ENCODE measurements around the gene RYR2. TPM values are rescaled to one million over a fixed set of nuclear protein-coding genes. Genes with fewer than 3 reads are reported as not detected.

Gene RYR2
- total RNA-seq, 4 donors from 2014 or later = 1.2 to 7.0 (median 2.5) TPM

- WGBS, 2 donors (ENCODE audit: low coverage in 1 of 2) = 69% methylated on average over 2 of the region's 2 CpGs; no CpG with 5 or more reads in 1 of the 2 donors
- intact Hi-C loops (cut with DNase I; ENCODE audit: low total_unique reads) = no loop called here
- TF ChIP-seq POLR2AphosphoS5 (IDR thresholded peaks at IDR 0.05) (no peak), CTCF (IDR thresholded peaks at IDR 0.05) (no peak), POLR2A (IDR thresholded peaks at IDR 0.05) (no peak), EP300 (IDR thresholded peaks at IDR 0.05; ENCODE audit: low read depth) (no peak)
Observed at GRCh38 chr1:237394281-237394680, 352.3 kb downstream of the RYR2 start.

GRCh38 chr1:237396426-237396825 is 354.4 kb downstream of the RYR2 start:
- intact Hi-C loops (cut with DNase I; ENCODE audit: low total_unique reads) = no loop called here
- WGBS, 2 donors (ENCODE audit: low coverage in 1 of 2) = 25 to 35% methylated on average over 1 of the region's 1 CpG
- H3K4me3 ChIP-seq = no peak overlapping the region
- no peak for TF ChIP-seq EP300 (IDR thresholded peaks at IDR 0.05; ENCODE audit: low read depth)
- no peak for TF ChIP-seq CTCF (IDR thresholded peaks at IDR 0.05)
- no peak for TF ChIP-seq POLR2A (IDR thresholded peaks at IDR 0.05)
- TF ChIP-seq POLR2AphosphoS5 (IDR thresholded peaks at IDR 0.05) = no peak
- H3K36me3 ChIP-seq = no peaks in the 10 kb centered on the region
- in situ Hi-C loops (cut with MboI; ENCODE audit: low pct_ligation_motif_present in 1 of 4, low pct_unique_long_range_greater_than_20kb in 1 of 4, low sequenced_read_pairs in 3 of 4) = loop anchor here in 3 of 4 donors (25.0 kb wide), 1 partner anchor 634 kb away; no protein-coding TSS in a partner anchor
- no peaks in the 10 kb centered on the region for H3K27me3 ChIP-seq
- no peaks in the 10 kb centered on the region for H3K9me3 ChIP-seq
- H3K4me1 ChIP-seq = no peaks in the 10 kb centered on the region
- DNase-seq = no peak
- H3K27ac ChIP-seq = no peak overlapping the region

More at GRCh38 chr1:237394281-237394680, 352.3 kb downstream of the RYR2 start:
- no peaks in the 10 kb centered on the region for H3K36me3 ChIP-seq
- in situ Hi-C loops (cut with MboI; ENCODE audit: low pct_ligation_motif_present in 1 of 4, low pct_unique_long_range_greater_than_20kb in 1 of 4, low sequenced_read_pairs in 3 of 4) = loop anchor here in 3 of 4 donors (25.0 kb wide), 1 partner anchor 632 kb away; no protein-coding TSS in a partner anchor
- H3K27me3 ChIP-seq = no peaks in the 10 kb centered on the region
- no peaks in the 10 kb centered on the region for H3K4me1 ChIP-seq
- no peaks in the 10 kb centered on the region for H3K9me3 ChIP-seq
- no peak overlapping the region for H3K4me3 ChIP-seq
- no peak for DNase-seq
- H3K27ac ChIP-seq = no peak overlapping the region

- Histone ChIP-seq H3K27me3 (no peaks in the 10 kb centered on the region), H3K36me3 (no peaks in the 10 kb centered on the region), H3K27ac (no peak overlapping the region), H3K4me1 (no peaks in the 10 kb centered on the region), H3K4me3 (no peak overlapping the region), H3K9me3 (no peaks in the 10 kb centered on the region)
- in situ Hi-C loops (cut with MboI; ENCODE audit: low pct_ligation_motif_present in 1 of 4, low pct_unique_long_range_greater_than_20kb in 1 of 4, low sequenced_read_pairs in 3 of 4) = loop anchor here in 3 of 4 donors (25.0 kb wide), 1 partner anchor 636 kb away; no protein-coding TSS in a partner anchor
- intact Hi-C loops (cut with DNase I; ENCODE audit: low total_unique reads) = no loop called here
- DNase-seq = no peak
- WGBS, 2 donors (ENCODE audit: low coverage in 1 of 2) = 76 to 85% methylated on average over 3 to 4 of the region's 4 CpGs
- TF ChIP-seq POLR2AphosphoS5 (IDR thresholded peaks at IDR 0.05) (no peak), EP300 (IDR thresholded peaks at IDR 0.05; ENCODE audit: low read depth) (no peak), POLR2A (IDR thresholded peaks at IDR 0.05) (no peak), CTCF (IDR thresholded peaks at IDR 0.05) (no peak)
Observed at GRCh38 chr1:237398751-237399150, 356.8 kb downstream of the RYR2 start.

GRCh38 chr1:237405912-237406311 is 363.9 kb downstream of the RYR2 start:
- no peak for DNase-seq
- TF ChIP-seq POLR2AphosphoS5 (IDR thresholded peaks at IDR 0.05) (no peak), POLR2A (IDR thresholded peaks at IDR 0.05) (no peak), CTCF (IDR thresholded peaks at IDR 0.05) (no peak), EP300 (IDR thresholded peaks at IDR 0.05; ENCODE audit: low read depth) (no peak)
- no peak overlapping the region for H3K27ac ChIP-seq
- H3K4me1 ChIP-seq = no peaks in the 10 kb centered on the region
- intact Hi-C loops (cut with DNase I; ENCODE audit: low total_unique reads) = no loop called here
- in situ Hi-C loops (cut with MboI; ENCODE audit: low pct_ligation_motif_present in 1 of 4, low pct_unique_long_range_greater_than_20kb in 1 of 4, low sequenced_read_pairs in 3 of 4) = no loop called here
- H3K4me3 ChIP-seq = no peak overlapping the region
- H3K36me3 ChIP-seq = no peaks in the 10 kb centered on the region
- H3K9me3 ChIP-seq = no peaks in the 10 kb centered on the region
- WGBS, 2 donors (ENCODE audit: low coverage in 1 of 2) = 76 to 87% methylated on average over 3 of the region's 3 CpGs
- H3K27me3 ChIP-seq = no peaks in the 10 kb centered on the region
